ENCODE results near the gene EXOC7. TPM values are rescaled to one million over a fixed set of nuclear protein-coding genes. Genes with fewer than 3 reads are reported as not detected.

The EXOC7 gene
- total and polyA plus RNA-seq, 2 of the 4 experiments (the other 2 are of a cell fraction): 85.9 to 118 TPM

DNA sequence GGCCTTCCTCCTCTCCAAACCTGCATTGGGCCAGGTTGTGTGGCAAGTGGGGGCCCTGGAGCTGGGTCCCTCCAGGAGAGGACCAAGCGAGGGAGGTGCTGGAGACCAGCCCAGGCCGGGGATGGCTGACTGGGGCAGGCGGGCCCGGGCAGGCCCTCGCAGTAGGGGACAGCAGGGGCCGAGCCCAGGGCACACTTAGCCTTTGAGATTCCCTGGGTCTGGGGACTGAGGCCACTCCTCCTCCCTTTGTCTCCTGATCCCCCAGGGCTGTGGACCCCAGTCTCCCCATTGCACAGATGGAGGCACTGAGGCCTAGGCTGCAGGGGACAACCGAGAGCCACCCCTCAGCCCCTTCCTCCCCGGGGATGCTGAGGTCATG is 32.2 kb upstream of the EXOC7 start:
- Histone ChIP-seq H3K79me1 (ENCODE audit: low read depth in 1 of 2, low read length in 2 of 2) (no peaks in the 10 kb centered on the region), H3K23ac (ENCODE audit: low read depth, low read length) (no peak overlapping the region), H3K4me2 (ENCODE audit: low read depth, low read length) (no peak overlapping the region), H2BK5ac (ENCODE audit: low read depth, low read length, poor library complexity, severe bottlenecking) (no peak overlapping the region), H3K27me3 (ENCODE audit: control insufficient read depth, insufficient read depth, low read length) (peaks cover 88% of the 10 kb centered on the region), H4K91ac (ENCODE audit: insufficient read depth, low read depth, low read length) (no peak overlapping the region), H3K36me3 (ENCODE audit: control insufficient read depth, insufficient read depth, low read length) (no peaks in the 10 kb centered on the region), H3K18ac (ENCODE audit: low read depth, low read length) (no peak overlapping the region), H4K8ac (ENCODE audit: low read depth in 2 of 2, low read length in 2 of 2) (no peak overlapping the region), H2AK5ac (ENCODE audit: low read depth, low read length) (no peak overlapping the region), H3K4me1 (ENCODE audit: control insufficient read depth, insufficient read depth, low read length) (no peaks in the 10 kb centered on the region), H4K5ac (ENCODE audit: low read depth, low read length) (no peak overlapping the region), H3K9ac (ENCODE audit: low read depth, low read length) (no peak overlapping the region), H3K4me3 (ENCODE audit: insufficient read depth, low read depth, low read length) (no peak overlapping the region), H3K4ac (ENCODE audit: low read depth, low read length) (no peak overlapping the region), H3K14ac (replicated peaks; ENCODE audit: low read depth, low read length) (no peak overlapping the region), H2BK15ac (ENCODE audit: low read depth, low read length) (no peak overlapping the region), H2BK20ac (ENCODE audit: low read depth, low read length) (no peak overlapping the region), H3K27ac (ENCODE audit: insufficient read depth, low read length) (no peak overlapping the region), H3K56ac (ENCODE audit: extremely low read depth, insufficient read depth, low read length) (no peak overlapping the region), H2BK120ac (ENCODE audit: low read depth, low read length) (no peak overlapping the region), H2AK9ac (replicated peaks; ENCODE audit: low read depth, low read length, poor library complexity) (no peak overlapping the region), H4K20me1 (ENCODE audit: insufficient read depth, low read length) (no peaks in the 10 kb centered on the region), H3K9me3 (ENCODE audit: control insufficient read depth, insufficient read depth, low read length) (no peaks in the 10 kb centered on the region), H2AFZ (replicated peaks; ENCODE audit: low read length, poor library complexity) (no peak overlapping the region), H3K9me1 (ENCODE audit: insufficient read depth, low read length) (no peaks in the 10 kb centered on the region)
- ATAC-seq (ENCODE audit: low read depth): no peak
- in situ Hi-C loops (cut with MboI; ENCODE audit: low sequenced_read_pairs): no loop called here
- no TSS peak for BruUV-seq (replicated peaks)
- POLR2A ChIA-PET (ENCODE audit: unreplicated experiment): no interaction called here
- intact Hi-C loops (cut with micrococcal nuclease): loop anchor here (5.0 kb wide), 1 partner anchor 132 kb away; the partner anchor contains the start of gene UBALD2
- dilution Hi-C loops (cut with HindIII; ENCODE audit: low sequenced_read_pairs, unreplicated experiment): no loop called here
- no peak for TF ChIP-seq MAFK (IDR thresholded peaks at IDR 0.05; ENCODE audit: low read depth, low read length)
- no peak for TF ChIP-seq SMC3 (IDR thresholded peaks at IDR 0.05; ENCODE audit: low read depth, low read length)
- TF ChIP-seq POLR2A (IDR thresholded peaks at IDR 0.05; ENCODE audit: low read depth, low read length): no peak
- no peak for TF ChIP-seq CHD1 (IDR thresholded peaks at IDR 0.05; ENCODE audit: low read depth, low read length)
- no peak for TF ChIP-seq CEBPB (IDR thresholded peaks at IDR 0.05; ENCODE audit: low read depth, low read length)
- TF ChIP-seq, protein P1, sequence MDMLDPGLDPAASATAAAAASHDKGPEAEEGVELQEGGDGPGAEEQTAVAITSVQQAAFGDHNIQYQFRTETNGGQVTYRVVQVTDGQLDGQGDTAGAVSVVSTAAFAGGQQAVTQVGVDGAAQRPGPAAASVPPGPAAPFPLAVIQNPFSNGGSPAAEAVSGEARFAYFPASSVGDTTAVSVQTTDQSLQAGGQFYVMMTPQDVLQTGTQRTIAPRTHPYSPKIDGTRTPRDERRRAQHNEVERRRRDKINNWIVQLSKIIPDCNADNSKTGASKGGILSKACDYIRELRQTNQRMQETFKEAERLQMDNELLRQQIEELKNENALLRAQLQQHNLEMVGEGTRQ (IDR thresholded peaks at IDR 0.05; ENCODE audit: low read depth, low read length): no peak
- no peak for TF ChIP-seq MXI1 (IDR thresholded peaks at IDR 0.05; ENCODE audit: borderline replicate concordance, low read depth, low read length)
- no peak for TF ChIP-seq BHLHE40 (IDR thresholded peaks at IDR 0.05; ENCODE audit: low read depth, low read length)
- no peak for TF ChIP-seq RFX5 (IDR thresholded peaks at IDR 0.05; ENCODE audit: low read depth, low read length)
- TF ChIP-seq RAD21 (IDR thresholded peaks at IDR 0.05; ENCODE audit: low read length): no peak
- CTCF ChIA-PET: no interaction called here
- DNase-seq: no peak
- WGBS, 2 experiments (ENCODE audit: extremely low coverage in 2 of 2, insufficient read length in 1 of 2): 70% methylated on average over 2 of the region's 8 CpGs; no CpG with 5 or more reads in 1 of the 2 experiments

Data from IMR-90 (cell line).